Measurements from ENCODE around the gene TXNDC16.

GRCh38 chr14:52553002-52553670, 831 bp upstream of the TXNDC16 start:
- TF ChIP-seq CTCF (IDR thresholded peaks at IDR 0.05): no peak
- TF ChIP-seq POLR2A (IDR thresholded peaks at IDR 0.05): no peak

All from stomach (tissue), 4 donors.